Gastroesophageal sphincter (tissue), 3 donors: ENCODE data around the gene PXDN.

ENCODE experiments used
- POLR2A ChIP-seq, 2 donors: fragments of 450-650 bp; IDR thresholded peaks; one replicate each; pipeline ENCODE4 v1.6.1; 2017; ENCODE audit warnings: antibody characterized with exemption in 2 of 2, mild to moderate bottlenecking in 2 of 2, moderate library complexity in 1 of 2
- POLR2AphosphoS5 ChIP-seq: sonication (generic); formaldehyde crosslinking; IDR thresholded peaks from one replicate; pipeline ENCODE4 v1.6.1; 2017; ENCODE audit warnings: antibody characterized with exemption
- TF ChIP-seq, protein P1 (sequence below), 4 experiments: fragments of 200-600 bp in 2 of 4; fragments of 450-650 bp in 2 of 4; sonication (generic) in 1 of 4; IDR thresholded peaks; one replicate each; pipeline ENCODE4 v1.5.1; 2017 to 2019; ENCODE audit warnings: antibody characterized with exemption in 4 of 4, mild to moderate bottlenecking in 2 of 4, moderate library complexity in 2 of 4

DNA sequence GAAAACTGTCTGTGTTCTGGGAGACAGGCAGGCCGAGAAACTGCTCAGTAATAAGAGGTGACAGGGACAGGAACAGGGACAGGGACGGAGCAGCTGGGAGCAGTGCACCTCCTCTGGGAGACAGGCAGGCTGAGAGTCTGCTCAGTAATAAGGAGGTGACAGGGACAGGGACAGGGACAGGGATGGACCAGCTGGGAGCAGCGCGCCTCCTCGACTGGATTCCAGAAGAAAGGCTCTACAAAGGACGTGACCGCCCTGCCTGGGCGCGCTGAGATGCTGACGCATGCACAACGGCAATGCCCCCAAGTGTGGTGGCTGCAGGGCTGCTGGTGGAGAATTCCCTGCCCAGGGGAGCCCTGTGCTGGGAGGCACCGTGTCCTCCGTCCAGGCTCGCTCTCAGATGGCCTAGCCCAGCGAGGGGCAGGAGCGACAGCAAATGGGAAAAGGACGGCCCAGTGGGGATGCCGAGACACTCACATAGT is 44.2 kb upstream of the PXDN start:
- TF ChIP-seq POLR2AphosphoS5: no peak
- TF ChIP-seq, protein P1, sequence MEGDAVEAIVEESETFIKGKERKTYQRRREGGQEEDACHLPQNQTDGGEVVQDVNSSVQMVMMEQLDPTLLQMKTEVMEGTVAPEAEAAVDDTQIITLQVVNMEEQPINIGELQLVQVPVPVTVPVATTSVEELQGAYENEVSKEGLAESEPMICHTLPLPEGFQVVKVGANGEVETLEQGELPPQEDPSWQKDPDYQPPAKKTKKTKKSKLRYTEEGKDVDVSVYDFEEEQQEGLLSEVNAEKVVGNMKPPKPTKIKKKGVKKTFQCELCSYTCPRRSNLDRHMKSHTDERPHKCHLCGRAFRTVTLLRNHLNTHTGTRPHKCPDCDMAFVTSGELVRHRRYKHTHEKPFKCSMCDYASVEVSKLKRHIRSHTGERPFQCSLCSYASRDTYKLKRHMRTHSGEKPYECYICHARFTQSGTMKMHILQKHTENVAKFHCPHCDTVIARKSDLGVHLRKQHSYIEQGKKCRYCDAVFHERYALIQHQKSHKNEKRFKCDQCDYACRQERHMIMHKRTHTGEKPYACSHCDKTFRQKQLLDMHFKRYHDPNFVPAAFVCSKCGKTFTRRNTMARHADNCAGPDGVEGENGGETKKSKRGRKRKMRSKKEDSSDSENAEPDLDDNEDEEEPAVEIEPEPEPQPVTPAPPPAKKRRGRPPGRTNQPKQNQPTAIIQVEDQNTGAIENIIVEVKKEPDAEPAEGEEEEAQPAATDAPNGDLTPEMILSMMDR (IDR thresholded peaks at IDR 0.05): no peak
- TF ChIP-seq POLR2A (IDR thresholded peaks at IDR 0.05): no peak
